DMS53 (cell line): Measurements from ENCODE around the gene PGC.

Source experiments
- DNase-seq: peaks from one replicate; lab custom pipeline; 2025; lab: John Stamatoyannopoulos, UW

PGC gene

DNA sequence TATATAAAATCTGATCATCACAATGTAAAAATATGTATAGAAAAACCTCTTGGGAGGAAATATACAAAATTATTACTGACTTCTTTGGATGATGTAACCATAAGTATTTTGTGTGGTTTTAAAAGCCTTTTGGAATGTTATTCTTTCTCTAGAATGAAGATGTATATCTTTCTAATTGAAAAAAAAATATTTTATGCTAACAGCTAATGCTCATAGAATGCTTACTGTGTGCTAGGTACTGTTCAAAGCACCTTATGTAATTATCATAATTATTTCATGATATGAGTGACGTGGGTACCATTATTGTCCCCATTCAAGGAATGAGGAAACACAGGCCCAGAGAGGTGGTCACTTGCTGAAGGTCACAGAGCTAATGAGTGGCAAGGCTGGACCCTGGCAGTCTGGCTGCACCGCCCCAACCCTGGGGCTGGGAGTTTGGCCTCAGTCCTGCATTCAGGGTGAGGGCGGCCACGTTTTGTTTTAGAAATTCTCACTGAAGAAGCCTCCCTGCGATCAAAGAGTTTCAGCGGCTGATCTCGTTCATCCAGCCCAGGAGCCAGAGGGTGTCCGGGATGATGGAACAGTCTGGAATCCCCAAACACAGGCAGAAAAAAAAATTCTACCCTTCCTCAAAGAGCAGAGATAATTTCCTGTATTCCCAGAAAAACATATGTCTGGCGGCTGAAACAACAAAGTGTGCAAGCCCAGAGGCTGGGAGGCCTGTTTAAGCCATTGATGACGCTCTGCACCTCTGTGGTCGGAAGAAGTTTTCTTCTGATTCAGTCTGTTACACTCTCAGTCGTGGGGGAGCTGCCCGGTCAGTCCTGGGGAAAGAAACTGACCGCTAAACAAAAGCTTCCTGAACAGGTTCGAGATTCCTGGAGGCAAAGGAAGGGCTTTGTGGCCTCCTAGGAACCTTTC lies 49.1 kb downstream of the PGC start:
- no peak for DNase-seq

DNA sequence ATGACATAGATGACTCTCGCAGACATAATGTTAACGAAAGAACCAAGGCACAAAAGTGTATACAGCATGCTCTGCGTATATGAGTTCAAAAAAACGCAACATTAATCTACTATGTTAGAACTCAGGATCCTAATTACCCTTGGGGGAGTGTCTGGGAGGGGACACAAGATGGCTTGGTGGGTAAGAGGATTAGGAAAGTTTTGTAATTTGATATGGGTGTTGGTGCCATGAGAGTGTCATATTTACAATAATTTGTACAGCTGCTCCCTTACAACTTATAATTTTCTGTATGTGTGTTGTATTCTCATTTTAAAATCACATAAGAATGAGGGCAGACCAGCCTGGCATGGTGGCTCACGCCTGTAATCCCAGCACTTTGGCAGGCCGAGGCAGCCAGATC lies 50.4 kb downstream of the PGC start:
- no peak for DNase-seq

DNA sequence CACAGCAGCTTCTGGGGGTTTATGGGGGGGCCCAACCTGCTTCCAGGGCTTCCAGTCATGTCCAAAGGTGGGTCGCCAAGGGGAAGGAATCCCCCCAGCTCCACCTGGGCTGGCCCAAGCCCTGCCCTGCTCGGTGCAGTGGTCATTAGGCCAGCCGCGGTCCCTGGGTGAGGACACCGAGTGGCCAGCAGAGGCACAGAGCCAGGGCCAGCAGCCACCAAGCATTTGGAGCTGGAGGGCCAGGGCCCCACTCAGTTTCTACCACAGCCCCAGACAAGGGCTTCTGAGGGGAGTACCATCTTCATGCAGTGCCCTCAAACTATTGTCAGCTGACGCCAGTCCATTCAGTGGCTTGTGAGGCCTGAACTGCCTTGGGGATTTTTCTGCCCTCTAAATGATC lies 51.4 kb downstream of the PGC start:
- no peak for DNase-seq

DNA sequence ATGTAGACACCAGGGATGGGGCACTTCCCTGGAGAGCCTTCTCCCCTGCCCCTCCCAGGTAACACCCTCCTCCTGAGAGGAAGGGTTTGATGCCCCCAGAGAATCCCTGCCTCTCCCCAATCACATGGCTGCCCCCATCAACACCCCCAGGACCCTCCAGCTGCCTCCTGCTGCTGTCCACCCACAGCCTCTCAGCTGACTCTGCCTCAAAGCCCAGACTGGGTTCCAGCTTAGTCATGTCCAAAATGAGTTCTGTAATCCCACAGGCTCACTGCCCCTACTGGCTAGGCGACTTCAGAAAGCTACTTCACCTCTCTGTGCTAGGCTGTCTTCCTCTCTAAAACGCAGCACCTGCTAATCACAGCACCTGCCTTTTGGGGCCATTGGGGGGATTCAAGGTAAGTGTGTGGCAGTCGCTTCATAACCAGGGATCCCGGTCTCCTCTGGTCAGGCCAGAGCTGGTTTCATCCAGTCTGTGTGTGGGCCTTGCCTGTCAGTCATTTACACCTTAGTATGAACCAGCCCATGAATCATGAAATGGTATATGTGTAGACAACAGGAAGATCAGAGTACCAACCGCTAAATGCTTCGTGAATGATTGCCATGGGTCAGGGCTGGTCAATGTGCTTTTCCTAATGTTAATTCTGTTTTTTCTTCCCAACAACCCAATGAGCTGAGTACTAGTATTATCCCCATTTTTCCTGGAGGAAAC lies 52.2 kb downstream of the PGC start:
- DNase-seq = peak; percentile 13

DNA sequence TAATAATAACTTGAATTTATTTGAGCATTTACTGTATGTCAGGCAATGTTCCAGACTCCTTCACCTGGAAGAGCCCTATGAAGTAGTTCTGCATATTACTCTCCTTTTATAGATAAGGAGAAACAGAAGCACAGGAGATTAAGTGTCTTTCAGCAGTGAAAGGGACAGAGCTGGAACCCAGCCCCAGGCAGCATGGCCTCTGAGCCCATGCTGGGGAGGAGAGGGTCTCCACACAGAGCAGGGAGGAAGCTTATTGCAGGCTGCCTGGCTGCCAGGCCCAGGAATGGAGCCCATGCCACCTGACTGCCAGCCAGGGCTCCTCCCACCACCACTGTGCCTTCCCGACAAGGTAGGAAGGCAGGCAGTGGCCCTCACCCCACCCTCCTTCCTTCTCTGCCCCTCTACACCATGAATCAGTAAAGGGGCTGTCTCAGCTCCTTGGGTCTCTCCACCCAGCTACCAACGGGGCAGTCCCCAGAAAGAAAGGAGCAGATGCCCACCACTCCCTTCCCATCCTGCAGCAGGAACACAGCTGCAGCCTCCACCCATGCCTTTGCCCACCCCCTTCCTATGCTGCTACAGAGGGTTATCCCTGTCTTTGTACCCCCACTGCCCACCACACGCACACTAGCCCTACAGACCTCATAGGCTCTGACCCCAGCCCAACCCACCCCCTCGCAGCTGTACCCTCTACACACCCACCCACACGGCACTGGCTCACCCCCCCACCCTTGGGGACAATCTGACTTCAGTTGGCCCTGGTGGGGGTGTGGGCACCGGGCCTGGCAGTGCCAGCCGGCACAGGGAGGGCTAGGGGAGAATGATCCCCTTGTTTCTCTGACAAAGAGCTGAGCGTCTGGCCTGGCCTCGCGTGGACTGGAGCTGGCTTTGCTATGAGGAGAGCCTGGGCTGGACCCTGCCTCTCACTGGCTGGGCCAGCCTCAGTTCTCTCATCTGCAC lies 53.6 kb downstream of the PGC start:
- no peak for DNase-seq

DNA sequence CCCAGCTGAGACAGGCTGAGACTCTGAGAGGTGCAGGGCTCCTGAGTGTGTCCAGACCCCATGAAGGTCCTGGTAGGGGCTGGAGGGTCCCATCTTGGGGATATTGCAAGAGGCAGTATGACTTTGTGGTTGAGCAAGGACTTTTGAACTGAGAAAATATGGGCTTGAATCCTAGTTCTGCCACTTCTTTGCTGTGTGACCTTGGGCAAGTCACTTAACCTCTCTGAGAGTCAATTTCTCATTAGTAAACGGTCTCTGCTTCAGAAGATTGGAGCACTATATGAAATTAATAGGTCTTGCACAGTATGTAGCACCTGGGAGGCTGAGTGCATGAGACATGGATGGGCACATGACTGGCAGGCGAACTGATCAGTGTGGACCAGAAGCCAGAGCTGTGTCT lies 54.5 kb downstream of the PGC start:
- no peak for DNase-seq

DNA sequence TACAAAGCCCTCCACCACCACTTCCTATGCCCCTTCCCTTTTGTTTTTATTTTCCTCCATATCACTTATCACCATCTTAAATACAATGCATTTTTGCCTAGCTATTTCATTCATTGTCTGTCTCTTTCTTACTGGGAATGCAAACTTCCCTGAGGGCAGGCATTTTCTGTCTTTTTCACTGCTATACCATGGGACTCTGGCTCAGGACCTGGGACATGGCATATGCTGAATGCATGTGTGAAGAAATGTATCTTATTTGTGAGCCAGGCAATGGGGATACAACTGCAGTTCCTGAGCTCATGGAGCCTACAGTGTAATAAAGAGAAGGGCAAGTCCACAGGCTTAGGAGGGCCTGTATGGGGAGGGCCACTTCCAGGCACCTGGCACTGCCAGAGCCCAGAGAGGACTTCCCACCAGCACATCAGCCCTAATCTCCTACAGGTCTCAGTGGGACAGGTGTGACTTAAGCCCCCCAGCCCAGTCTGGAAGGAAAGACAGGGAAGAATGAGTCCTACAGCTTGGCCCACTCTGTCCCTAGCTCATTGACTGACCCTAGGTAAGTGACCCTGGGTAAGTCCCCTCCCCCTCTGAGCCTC lies 55.0 kb downstream of the PGC start:
- no peak for DNase-seq

DNA sequence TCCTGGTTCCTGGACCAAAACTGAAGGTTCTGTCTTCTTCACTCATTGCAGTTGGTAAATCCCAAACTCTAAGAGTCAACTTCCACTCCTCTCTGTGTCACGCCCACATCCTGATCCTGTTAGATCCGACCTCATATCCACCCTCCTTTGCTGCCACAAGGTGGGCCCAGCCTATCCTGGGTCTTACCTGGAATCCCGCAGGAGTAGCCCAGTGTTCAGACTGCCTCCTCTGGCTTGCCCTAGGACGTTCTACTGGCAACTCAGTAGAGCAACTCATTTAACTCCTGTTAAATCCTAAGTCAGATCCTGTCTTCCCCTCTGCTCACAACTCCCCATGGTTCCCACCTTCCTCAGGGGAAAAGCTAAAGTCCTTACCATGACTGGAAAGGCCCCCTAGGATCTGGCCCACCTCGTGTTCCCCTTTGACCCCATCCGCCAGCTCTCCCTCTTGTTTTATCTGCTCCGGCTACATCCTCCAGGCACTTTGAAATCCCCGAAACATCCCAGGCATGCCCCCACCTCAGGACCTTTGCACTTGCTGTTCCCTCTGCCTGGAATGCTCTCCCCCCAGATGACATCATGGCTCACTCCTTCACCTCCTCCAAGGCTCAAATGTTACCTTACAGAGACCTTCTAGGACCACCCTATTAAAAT lies 55.6 kb downstream of the PGC start:
- no peak for DNase-seq

DNA sequence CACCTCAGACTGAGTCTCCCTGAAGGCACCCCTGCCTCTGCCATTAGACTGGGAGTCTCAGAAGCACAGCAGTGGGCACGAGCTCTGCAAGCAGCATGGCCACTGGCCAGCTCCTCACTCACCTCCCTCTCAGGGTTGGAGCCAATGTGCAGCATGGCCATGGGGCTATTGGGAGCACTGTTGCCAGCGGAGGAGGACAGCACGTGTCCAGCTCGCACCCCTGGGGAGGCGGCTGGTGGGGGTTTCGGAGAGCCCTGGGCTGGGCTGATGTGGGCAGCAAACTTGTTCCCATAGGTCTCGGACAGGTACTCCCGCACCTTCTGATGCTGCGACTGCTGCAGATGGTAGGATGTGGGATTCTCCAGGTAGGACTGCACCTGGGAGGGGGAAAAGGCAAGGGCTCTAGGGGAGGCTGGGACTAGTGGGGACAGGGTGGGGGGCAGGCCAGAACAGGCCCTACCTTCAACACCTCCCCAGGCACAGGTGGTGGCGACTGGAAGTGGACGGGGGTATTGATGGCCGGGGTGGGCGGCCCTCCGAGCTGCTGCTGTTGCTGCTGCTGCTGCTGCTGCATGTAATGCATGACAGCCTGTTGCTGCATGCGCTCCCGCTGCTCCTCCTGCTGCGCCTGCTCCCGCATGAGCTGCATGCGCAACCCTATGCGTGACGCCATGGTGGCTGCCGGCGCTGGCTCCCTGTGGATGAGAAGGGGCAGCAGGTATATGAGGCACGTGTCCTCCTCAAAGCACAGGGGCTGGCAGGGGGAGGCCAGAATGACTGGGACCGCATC lies 56.5 kb downstream of the PGC start:
- DNase-seq = no peak

DNA sequence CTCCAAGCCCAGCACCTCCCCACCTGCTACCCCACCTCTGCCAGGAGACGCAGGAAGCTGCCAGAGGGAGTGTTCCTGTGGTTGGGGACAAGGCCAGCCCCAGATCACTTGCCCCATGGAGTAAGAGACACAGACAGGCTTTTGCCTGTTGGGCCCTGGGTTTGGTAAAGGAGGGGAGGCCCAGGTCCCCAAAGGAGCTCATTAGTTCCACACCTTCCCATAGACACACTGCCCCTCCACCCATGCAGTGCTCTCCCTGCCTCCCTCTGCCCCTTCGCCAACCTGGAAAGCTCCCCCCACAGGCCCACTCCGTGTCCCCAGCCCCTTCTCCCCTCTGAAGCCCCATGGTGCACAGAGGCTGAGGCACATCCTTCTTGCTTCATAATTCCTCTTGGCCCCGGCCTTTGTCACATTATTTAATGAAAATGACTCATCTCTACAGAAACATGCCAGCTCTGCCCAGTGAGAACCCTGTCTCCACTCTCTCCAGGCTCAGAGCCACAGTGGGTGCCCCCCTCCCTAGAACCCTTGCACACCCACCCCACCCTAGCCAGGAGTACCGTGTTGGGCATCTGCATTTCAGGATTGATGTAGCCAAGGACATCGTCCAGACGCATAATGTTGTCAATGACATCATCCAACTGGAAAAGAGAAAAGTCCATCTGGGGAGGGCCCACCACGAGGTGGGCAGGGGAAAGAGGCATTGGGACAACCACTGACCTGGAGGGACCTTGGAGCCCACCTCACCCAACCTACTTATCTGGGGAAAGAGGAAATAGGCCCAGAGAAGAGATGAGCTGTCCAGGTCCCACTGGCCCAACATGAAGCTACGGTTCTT lies 57.8 kb downstream of the PGC start:
- no peak for DNase-seq

DNA sequence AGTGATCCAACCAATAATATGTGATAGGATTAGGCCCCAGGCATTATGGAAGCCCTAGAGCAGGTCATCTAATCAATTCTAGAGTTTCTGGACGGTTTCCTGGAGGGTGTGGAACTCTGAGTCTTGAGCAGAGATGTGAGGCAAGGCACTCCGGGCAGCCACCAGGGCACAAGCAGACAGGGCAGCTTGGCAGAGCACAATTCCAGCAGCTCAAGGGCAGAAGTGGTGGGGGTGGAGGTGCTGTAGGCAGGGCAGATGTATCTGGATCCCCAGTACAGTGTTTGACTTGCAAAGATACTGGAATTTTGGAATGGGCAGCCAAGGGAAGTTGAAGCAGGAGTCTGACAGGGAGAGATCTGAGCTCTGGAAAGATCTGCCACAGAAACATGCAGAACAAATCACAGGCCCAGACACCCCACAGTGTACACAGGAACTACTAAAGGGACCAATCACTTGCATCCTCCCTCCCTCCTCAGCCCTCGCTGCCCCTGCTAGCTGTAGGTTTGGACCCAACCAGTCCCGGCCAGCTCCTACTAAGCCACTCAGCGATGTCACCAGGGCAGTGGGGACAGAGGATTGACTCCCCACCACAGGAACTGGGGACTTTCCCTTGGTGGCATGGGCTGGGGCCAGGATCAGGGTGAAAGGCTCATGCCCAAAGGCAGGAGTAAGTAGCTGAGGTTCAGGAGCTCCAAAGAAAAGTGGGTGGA lies 58.8 kb downstream of the PGC start:
- DNase-seq = no peak

DNA sequence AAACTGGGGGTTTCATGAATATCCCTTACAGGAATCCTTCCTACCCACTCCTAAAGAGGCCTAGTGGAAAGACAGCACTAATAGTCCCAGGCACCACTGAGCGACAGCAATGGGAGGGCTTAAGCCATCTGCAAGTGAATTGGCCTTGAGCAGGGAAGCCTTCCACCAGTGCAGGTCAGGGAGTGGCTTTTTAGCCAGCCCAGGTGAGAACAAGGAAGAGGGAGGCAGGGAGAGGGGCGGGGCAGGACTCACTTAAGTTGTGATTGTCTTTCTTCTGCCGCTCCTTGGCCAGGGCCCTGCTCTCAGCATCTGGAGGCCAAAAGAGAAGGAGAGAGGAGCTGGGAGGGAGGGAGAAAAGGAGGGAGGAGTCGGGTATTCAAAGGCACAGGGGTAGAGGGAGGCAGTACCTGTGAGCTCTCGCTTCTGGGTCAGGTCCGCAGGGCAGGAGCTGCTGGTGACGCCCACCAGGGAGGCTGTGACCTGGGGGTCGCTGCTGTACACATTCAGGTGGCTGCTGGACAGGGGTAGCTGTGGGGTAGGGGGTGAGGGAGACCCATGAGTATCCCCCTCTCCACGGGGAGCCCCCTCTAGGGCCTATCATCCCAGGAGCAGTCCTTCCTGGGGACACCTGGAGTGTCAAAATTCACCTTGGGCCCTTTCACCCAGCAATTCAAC lies 59.6 kb downstream of the PGC start:
- DNase-seq = no peak
